Measurements from ENCODE around the gene ATG2B.

Gene ATG2B

DNA sequence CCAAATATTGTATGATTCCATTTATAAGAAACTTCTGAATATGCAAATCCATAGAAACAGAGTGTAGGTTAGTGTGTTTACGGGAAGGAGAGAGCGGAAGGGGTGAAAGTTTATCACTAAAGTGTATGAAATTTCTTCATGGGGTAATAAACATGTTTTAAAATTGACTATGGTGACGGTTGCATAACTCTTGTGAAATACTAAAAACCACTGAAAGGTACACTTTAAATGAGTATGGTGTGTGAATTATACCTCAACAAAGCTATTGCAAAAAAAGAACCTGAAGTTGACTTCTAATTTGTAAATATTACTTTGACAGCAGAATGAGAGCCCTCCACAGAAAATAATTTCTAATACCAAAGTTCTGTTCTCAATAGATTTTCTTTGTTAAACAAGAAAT, 47.1 kb downstream of the ATG2B start:
- no peak overlapping the region for H3K9ac ChIP-seq (ENCODE audit: low read depth, low read length, poor library complexity, severe bottlenecking)
- H3K79me2 ChIP-seq (ENCODE audit: insufficient read depth, low read length), result no peaks in the 10 kb centered on the region
- H3K4me3 ChIP-seq (ENCODE audit: low read length, poor library complexity, severe bottlenecking), result no peak overlapping the region
- H3K9me2 ChIP-seq (replicated peaks; ENCODE audit: low read depth, low read length), result no peaks in the 10 kb centered on the region
- TF ChIP-seq, protein P1, sequence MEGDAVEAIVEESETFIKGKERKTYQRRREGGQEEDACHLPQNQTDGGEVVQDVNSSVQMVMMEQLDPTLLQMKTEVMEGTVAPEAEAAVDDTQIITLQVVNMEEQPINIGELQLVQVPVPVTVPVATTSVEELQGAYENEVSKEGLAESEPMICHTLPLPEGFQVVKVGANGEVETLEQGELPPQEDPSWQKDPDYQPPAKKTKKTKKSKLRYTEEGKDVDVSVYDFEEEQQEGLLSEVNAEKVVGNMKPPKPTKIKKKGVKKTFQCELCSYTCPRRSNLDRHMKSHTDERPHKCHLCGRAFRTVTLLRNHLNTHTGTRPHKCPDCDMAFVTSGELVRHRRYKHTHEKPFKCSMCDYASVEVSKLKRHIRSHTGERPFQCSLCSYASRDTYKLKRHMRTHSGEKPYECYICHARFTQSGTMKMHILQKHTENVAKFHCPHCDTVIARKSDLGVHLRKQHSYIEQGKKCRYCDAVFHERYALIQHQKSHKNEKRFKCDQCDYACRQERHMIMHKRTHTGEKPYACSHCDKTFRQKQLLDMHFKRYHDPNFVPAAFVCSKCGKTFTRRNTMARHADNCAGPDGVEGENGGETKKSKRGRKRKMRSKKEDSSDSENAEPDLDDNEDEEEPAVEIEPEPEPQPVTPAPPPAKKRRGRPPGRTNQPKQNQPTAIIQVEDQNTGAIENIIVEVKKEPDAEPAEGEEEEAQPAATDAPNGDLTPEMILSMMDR (conservative IDR thresholded peaks at IDR 0.05; ENCODE audit: low read length), result no peak
- no peak for TF ChIP-seq EZH2phosphoT487 (IDR thresholded peaks at IDR 0.05; ENCODE audit: borderline replicate concordance)
- no peaks in the 10 kb centered on the region for H3F3A ChIP-seq (ENCODE audit: low read depth)
- no peak overlapping the region for H2AFZ ChIP-seq (ENCODE audit: low read length)
- H3K4me1 ChIP-seq (ENCODE audit: insufficient read depth, low read length, poor library complexity, severe bottlenecking), result no peaks in the 10 kb centered on the region
- H3K27me3 ChIP-seq (ENCODE audit: insufficient read depth, low read length, poor library complexity, severe bottlenecking), result no peaks in the 10 kb centered on the region
- peaks cover 31% of the 10 kb centered on the region for H3K36me3 ChIP-seq (ENCODE audit: insufficient read depth, low read length)
- no peaks in the 10 kb centered on the region for H3K9me3 ChIP-seq (ENCODE audit: insufficient read depth, low read depth, low read length)
- no peaks in the 10 kb centered on the region for H4K20me1 ChIP-seq (ENCODE audit: insufficient read depth, low read length, poor library complexity, severe bottlenecking)
- no peak overlapping the region for H3K4me2 ChIP-seq (ENCODE audit: low read depth, low read length, poor library complexity, severe bottlenecking)

DNA sequence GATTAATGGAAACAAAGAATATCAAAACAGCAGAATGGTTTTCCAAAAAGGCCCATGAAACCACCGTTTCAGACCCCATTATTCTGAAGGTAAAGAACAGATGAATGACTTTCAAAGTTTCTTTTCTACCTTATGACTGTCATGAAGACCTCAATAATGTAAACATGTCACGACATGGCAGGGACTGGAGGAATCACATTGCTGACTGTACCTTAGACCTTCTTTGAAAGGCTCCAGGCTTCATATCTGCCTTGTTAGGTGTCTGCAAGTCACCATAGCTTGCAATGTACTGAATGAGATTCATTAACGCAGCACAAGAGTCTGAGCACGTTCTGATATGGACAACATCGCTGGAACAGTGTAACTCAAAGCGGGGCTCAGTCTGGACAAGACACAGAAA, 52.2 kb downstream of the ATG2B start:
- Histone ChIP-seq H3K9ac (ENCODE audit: low read depth, low read length, poor library complexity, severe bottlenecking) (no peak overlapping the region), H3K4me3 (ENCODE audit: low read length, poor library complexity, severe bottlenecking) (no peak overlapping the region), H3K9me3 (ENCODE audit: insufficient read depth, low read depth, low read length) (no peaks in the 10 kb centered on the region), H3K79me2 (ENCODE audit: insufficient read depth, low read length) (no peaks in the 10 kb centered on the region), H2AFZ (ENCODE audit: low read length) (no peak overlapping the region), H3K27me3 (ENCODE audit: insufficient read depth, low read length, poor library complexity, severe bottlenecking) (no peaks in the 10 kb centered on the region), H3K4me2 (ENCODE audit: low read depth, low read length, poor library complexity, severe bottlenecking) (no peak overlapping the region), H3F3A (ENCODE audit: low read depth) (no peaks in the 10 kb centered on the region), H4K20me1 (ENCODE audit: insufficient read depth, low read length, poor library complexity, severe bottlenecking) (no peaks in the 10 kb centered on the region), H3K9me2 (replicated peaks; ENCODE audit: low read depth, low read length) (no peaks in the 10 kb centered on the region), H3K4me1 (ENCODE audit: insufficient read depth, low read length, poor library complexity, severe bottlenecking) (no peaks in the 10 kb centered on the region), H3K36me3 (ENCODE audit: insufficient read depth, low read length) (peaks cover 52% of the 10 kb centered on the region)
- TF ChIP-seq, protein P1 (conservative IDR thresholded peaks at IDR 0.05; ENCODE audit: low read length), result no peak
- TF ChIP-seq EZH2phosphoT487 (IDR thresholded peaks at IDR 0.05; ENCODE audit: borderline replicate concordance), result no peak

DNA sequence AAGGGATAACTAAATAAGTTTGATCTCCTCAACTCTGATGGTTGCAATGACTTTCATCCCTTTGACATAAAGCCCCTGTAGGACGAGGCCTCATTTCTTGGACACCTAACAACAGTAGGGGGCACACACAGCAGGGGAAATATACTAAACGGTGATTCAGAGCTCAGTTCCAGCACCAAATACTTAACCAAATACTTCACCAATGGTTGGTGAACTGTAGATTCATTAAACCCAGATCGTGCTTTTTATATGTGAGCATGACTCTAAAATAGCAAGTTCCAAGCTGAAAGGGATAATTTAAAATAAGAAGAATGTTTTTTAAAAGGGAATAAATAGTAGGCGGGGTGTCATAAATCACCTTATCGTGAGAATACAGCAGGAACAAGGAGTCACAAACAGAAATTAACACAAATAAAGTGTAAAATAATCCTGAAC, 53.2 kb downstream of the ATG2B start:
- no peaks in the 10 kb centered on the region for H3K79me2 ChIP-seq (ENCODE audit: insufficient read depth, low read length)
- no peak overlapping the region for H3K4me2 ChIP-seq (ENCODE audit: low read depth, low read length, poor library complexity, severe bottlenecking)
- H4K20me1 ChIP-seq (ENCODE audit: insufficient read depth, low read length, poor library complexity, severe bottlenecking), result no peaks in the 10 kb centered on the region
- TF ChIP-seq, protein P1 (conservative IDR thresholded peaks at IDR 0.05; ENCODE audit: low read length), result peak; percentile 33
- no peak for TF ChIP-seq EZH2phosphoT487 (IDR thresholded peaks at IDR 0.05; ENCODE audit: borderline replicate concordance)
- H3K9me2 ChIP-seq (replicated peaks; ENCODE audit: low read depth, low read length), result no peaks in the 10 kb centered on the region
- no peaks in the 10 kb centered on the region for H3F3A ChIP-seq (ENCODE audit: low read depth)
- no peak overlapping the region for H2AFZ ChIP-seq (ENCODE audit: low read length)
- no peak overlapping the region for H3K9ac ChIP-seq (ENCODE audit: low read depth, low read length, poor library complexity, severe bottlenecking)
- H3K4me3 ChIP-seq (ENCODE audit: low read length, poor library complexity, severe bottlenecking), result no peak overlapping the region
- H3K9me3 ChIP-seq (ENCODE audit: insufficient read depth, low read depth, low read length), result no peaks in the 10 kb centered on the region
- no peaks in the 10 kb centered on the region for H3K27me3 ChIP-seq (ENCODE audit: insufficient read depth, low read length, poor library complexity, severe bottlenecking)
- no peaks in the 10 kb centered on the region for H3K4me1 ChIP-seq (ENCODE audit: insufficient read depth, low read length, poor library complexity, severe bottlenecking)
- H3K36me3 ChIP-seq (ENCODE audit: insufficient read depth, low read length), result peaks cover 43% of the 10 kb centered on the region

Data from Loucy (cell line).